ENCODE data around the gene NAA50. TPM values are rescaled to one million over a fixed set of nuclear protein-coding genes. Genes with fewer than 3 reads are reported as not detected.
A peak's percentile ranks its signal among the peaks of the same experiment; 100 is the strongest.

The NAA50 gene
- total RNA-seq, 3 donors from 2014 or later (not counting 1 experiment from before 2014, with no cell fraction given): 55.3 to 77.6 (median 61.0) TPM

DNA sequence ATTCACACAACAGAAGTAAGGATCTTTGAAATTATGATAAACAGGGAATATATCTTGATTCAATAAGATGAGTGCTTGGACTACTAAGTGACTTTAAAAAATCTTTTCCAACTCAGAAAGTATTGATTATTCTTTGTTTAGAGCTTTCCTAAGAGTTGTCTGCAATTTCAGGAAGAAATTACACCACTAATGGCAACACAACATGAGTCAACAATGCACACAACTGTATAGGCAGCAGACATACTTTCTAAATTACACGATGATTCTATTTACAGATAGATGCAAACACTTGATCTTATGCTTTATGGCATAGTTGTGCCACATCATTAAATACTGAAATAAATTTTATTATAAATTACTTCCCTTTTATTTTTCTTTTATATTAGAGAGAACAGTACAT lies 4.4 kb downstream of the NAA50 start:
- H3K27ac Mint-ChIP-seq: peak overlapping the region; percentile 93 to 100
- intact Hi-C loops (cut with micrococcal nuclease): loop anchor here (1.0 to 2.0 kb wide), 2 partner anchors 97 to 473 kb away; partner anchors contain the start of gene GRAMD1C

DNA sequence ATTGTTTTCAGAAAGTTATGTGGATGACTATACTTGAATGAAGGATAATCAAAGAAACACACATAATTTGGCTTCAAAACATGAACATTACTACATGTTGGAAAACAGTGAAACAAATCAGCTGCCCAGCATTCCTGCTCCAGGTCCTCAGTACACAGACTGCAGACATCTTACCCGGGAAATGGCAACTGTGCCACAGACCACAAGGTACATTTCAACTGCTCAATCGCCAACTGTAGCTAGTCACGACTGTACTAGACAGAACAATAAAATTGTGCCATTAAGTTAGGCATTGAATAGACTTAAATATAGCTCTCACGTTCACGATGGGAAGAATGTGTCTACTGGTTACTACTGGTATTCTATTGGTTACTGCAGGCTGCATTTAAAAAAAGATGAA lies 5.0 kb downstream of the NAA50 start:
- Histone ChIP-seq H3K4me3 (ENCODE audit: low read length) (no peak overlapping the region), H3K27ac (ENCODE audit: low read length) (peak overlapping the region; percentile 75), H3K27me3 (ENCODE audit: control insufficient read depth, insufficient read depth, low read length) (no peaks in the 10 kb centered on the region), H3K9me3 (ENCODE audit: control insufficient read depth, insufficient read depth, low read length) (no peaks in the 10 kb centered on the region), H3K36me3 (ENCODE audit: control insufficient read depth, insufficient read depth, low read length) (no peaks in the 10 kb centered on the region), H3K4me1 (ENCODE audit: control insufficient read depth, insufficient read depth, low read length) (peaks cover 18% of the 10 kb centered on the region)
- H3K27ac Mint-ChIP-seq: peak overlapping the region; percentile 93 to 100
- no peaks in the 10 kb centered on the region for H3K27me3 Mint-ChIP-seq (ENCODE audit: low read depth in 2 of 2)
- peak in 1 of 2 donors; percentile 30 for DNase-seq
- whole genome bisulfite sequencing (ENCODE audit: insufficient coverage): 47% methylated on average over 5 of the region's 5 CpGs
- ATAC-seq: no peak
- H3K4me3 Mint-ChIP-seq: peak overlapping the region; percentile 38
- H3K9me3 Mint-ChIP-seq: no peaks in the 10 kb centered on the region
- TF ChIP-seq, protein P1, sequence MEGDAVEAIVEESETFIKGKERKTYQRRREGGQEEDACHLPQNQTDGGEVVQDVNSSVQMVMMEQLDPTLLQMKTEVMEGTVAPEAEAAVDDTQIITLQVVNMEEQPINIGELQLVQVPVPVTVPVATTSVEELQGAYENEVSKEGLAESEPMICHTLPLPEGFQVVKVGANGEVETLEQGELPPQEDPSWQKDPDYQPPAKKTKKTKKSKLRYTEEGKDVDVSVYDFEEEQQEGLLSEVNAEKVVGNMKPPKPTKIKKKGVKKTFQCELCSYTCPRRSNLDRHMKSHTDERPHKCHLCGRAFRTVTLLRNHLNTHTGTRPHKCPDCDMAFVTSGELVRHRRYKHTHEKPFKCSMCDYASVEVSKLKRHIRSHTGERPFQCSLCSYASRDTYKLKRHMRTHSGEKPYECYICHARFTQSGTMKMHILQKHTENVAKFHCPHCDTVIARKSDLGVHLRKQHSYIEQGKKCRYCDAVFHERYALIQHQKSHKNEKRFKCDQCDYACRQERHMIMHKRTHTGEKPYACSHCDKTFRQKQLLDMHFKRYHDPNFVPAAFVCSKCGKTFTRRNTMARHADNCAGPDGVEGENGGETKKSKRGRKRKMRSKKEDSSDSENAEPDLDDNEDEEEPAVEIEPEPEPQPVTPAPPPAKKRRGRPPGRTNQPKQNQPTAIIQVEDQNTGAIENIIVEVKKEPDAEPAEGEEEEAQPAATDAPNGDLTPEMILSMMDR (IDR thresholded peaks at IDR 0.05): no peak
- no peaks in the 10 kb centered on the region for H3K36me3 Mint-ChIP-seq
- H3K4me1 Mint-ChIP-seq: peaks cover 63% of the 10 kb centered on the region in 2 donors
- intact Hi-C loops (cut with micrococcal nuclease): no loop called here

More for the DNA sequence above, 4.4 kb downstream of the NAA50 start:
- 67% methylated on average over 1 of the region's 1 CpG for WGBS (ENCODE audit: insufficient coverage)
- Histone ChIP-seq H3K36me3 (ENCODE audit: control insufficient read depth, insufficient read depth, low read length) (no peaks in the 10 kb centered on the region), H3K9me3 (ENCODE audit: control insufficient read depth, insufficient read depth, low read length) (no peaks in the 10 kb centered on the region), H3K4me3 (ENCODE audit: low read length) (no peak overlapping the region), H3K27me3 (ENCODE audit: control insufficient read depth, insufficient read depth, low read length) (no peaks in the 10 kb centered on the region), H3K27ac (ENCODE audit: low read length) (peak overlapping the region; percentile 75), H3K4me1 (ENCODE audit: control insufficient read depth, insufficient read depth, low read length) (peaks cover 17% of the 10 kb centered on the region)
- ATAC-seq (no peak), DNase-seq (no peak)
- H3K27me3 Mint-ChIP-seq (ENCODE audit: low read depth in 2 of 2): no peaks in the 10 kb centered on the region
- H3K4me3 Mint-ChIP-seq: peak overlapping the region; percentile 100
- TF ChIP-seq, protein P1 (IDR thresholded peaks at IDR 0.05): no peak
- peaks cover 63 to 64% of the 10 kb centered on the region in 2 donors for H3K4me1 Mint-ChIP-seq
- H3K36me3 Mint-ChIP-seq: no peaks in the 10 kb centered on the region
- no peaks in the 10 kb centered on the region for H3K9me3 Mint-ChIP-seq

DNA sequence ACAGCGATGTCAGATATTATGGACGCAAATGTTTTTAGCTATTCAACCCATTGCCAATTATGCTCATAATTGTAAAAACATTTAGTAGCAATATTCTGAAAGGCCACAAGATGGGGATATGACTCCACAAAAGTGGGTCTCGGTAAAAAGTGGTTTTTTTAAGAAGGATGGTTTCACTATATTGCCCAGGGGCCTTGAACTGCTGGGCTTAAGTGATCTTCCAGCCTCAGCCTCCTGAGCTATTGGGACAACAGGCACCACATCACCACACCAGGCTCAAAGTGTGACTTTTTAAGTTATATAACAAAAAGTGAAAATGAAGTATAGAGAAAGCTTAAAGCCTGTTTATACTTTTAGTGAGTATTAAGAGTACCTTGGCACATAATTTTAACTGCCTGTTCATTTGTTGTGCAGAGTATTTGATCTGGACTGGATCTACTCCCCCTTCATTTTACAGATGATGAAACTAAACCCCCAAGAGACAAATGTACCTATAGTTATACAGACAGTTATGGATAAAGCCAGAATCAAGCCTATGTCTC lies 9.4 kb downstream of the NAA50 start:
- Mint-ChIP-seq H3K27me3 (ENCODE audit: low read depth in 2 of 2) (no peaks in the 10 kb centered on the region), H3K4me1 (peaks cover 32 to 37% of the 10 kb centered on the region in 2 donors), H3K36me3 (no peaks in the 10 kb centered on the region), H3K9me3 (no peaks in the 10 kb centered on the region), H3K4me3 (no peak overlapping the region), H3K27ac (peak overlapping the region; percentile 82 to 100)
- H3K9me3 ChIP-seq (ENCODE audit: control insufficient read depth, insufficient read depth, low read length): no peaks in the 10 kb centered on the region
- peak in 1 of 2 donors; percentile 85 for DNase-seq
- peak; percentile 87 to 92 (median 88) for ATAC-seq
- TF ChIP-seq, protein P1 (IDR thresholded peaks at IDR 0.05): peak; percentile 79
- WGBS (ENCODE audit: insufficient coverage): 50% methylated on average over 2 of the region's 3 CpGs
- intact Hi-C loops (cut with micrococcal nuclease): loop anchor here (1.0 to 10.0 kb wide), 4 partner anchors 9 to 678 kb away; partner anchors contain the start of gene GRAMD1C
- H3K27ac ChIP-seq (ENCODE audit: low read length): no peak overlapping the region
- H3K36me3 ChIP-seq (ENCODE audit: control insufficient read depth, insufficient read depth, low read length): peaks cover 3% of the 10 kb centered on the region
- peaks cover 5% of the 10 kb centered on the region for H3K4me1 ChIP-seq (ENCODE audit: control insufficient read depth, insufficient read depth, low read length)
- H3K4me3 ChIP-seq (ENCODE audit: low read length): no peak overlapping the region
- no peaks in the 10 kb centered on the region for H3K27me3 ChIP-seq (ENCODE audit: control insufficient read depth, insufficient read depth, low read length)
